K562 (cell line): Measurements from ENCODE around the gene CDC27. TPM values are rescaled to one million over a fixed set of nuclear protein-coding genes. Genes with fewer than 3 reads are reported as not detected.

Source experiments
- CBFA2T3 ChIP-seq: fragments of 450-650 bp; IDR thresholded peaks from 2 replicates; pipeline ENCODE4 v1.6.1; 2017
- CLOCK ChIP-seq: fragments of 250-450 bp; sonication (Bioruptor Pico); IDR thresholded peaks from 2 replicates; pipeline ENCODE4 v1.4.0; 2020; ENCODE audit warnings: mild to moderate bottlenecking, moderate library complexity, borderline replicate concordance
- E2F3 ChIP-seq: fragments of 250-450 bp; sonication (Bioruptor Pico); IDR thresholded peaks from 2 replicates; pipeline ENCODE4 v1.4.0; 2020; ENCODE audit warnings: mild to moderate bottlenecking
- E2F5 ChIP-seq: sonication (generic); formaldehyde crosslinking; IDR thresholded peaks from 2 replicates; pipeline ENCODE4 v1.8.0; 2022; ENCODE audit warnings: mild to moderate bottlenecking, missing genetic modification reagents
- FOS ChIP-seq: IDR thresholded peaks from 3 replicates; pipeline ENCODE4 v1.6.1; 2011; ENCODE audit not compliant: insufficient read length; ENCODE audit errors: extremely low read depth
- HDAC1 ChIP-seq, 2 experiments: fragments of 450-650 bp; IDR thresholded peaks; 2 replicates each; pipeline ENCODE4 v1.6.1; 2016 to 2017; ENCODE audit warnings: inconsistent platforms in 1 of 2, mild to moderate bottlenecking in 1 of 2, moderate library complexity in 1 of 2
- MIER1 ChIP-seq: fragments of 450-650 bp; IDR thresholded peaks from 2 replicates; pipeline ENCODE4 v1.6.1; 2016; ENCODE audit warnings: antibody characterized with exemption, mild to moderate bottlenecking, low read depth
- PHF8 ChIP-seq: fragments of 200-600 bp; sonication (generic); IDR thresholded peaks from 2 replicates; pipeline ENCODE4 v1.6.1; 2012; ENCODE audit warnings: mixed run types, mild to moderate bottlenecking, inconsistent platforms, low read length, moderate library complexity, borderline replicate concordance
- RBM39 ChIP-seq: fragments of 200-400 bp; formaldehyde crosslinking; optimal IDR thresholded peaks from 2 replicates; pipeline ENCODE3; 2018; ENCODE audit warnings: low read depth, low read length
- REST ChIP-seq, 2 experiments: fragments of 450-650 bp; formaldehyde crosslinking in 1 of 2; IDR thresholded peaks; 2 replicates each; pipeline versions ENCODE4 v1.4.0 to v1.6.1; 2014 to 2020; ENCODE audit warnings: mild to moderate bottlenecking in 2 of 2, borderline replicate concordance in 1 of 2, low read depth in 1 of 2
- RFX7 ChIP-seq: fragments of 250-450 bp; sonication (Bioruptor Pico); IDR thresholded peaks from 2 replicates; pipeline ENCODE4 v1.5.1; 2021; ENCODE audit warnings: mild to moderate bottlenecking
- SIRT6 ChIP-seq: IDR thresholded peaks from one replicate; pipeline ENCODE4 v1.6.1; 2012; ENCODE audit warnings: low read depth, mild to moderate bottlenecking, control low read depth, inconsistent platforms, low read length, moderate library complexity
- ZBED1 ChIP-seq: IDR thresholded peaks from 2 replicates; pipeline ENCODE4 v1.6.1; 2014
- ZEB2 ChIP-seq: fragments of 450-650 bp; IDR thresholded peaks from 2 replicates; pipeline ENCODE4 v1.6.1; 2016
- ZNF253 ChIP-seq: fragments of 250-450 bp; sonication (Bioruptor Pico); conservative IDR thresholded peaks from 2 replicates; pipeline ENCODE4 v1.6.1; 2021; ENCODE audit warnings: mild to moderate bottlenecking
- ZNF274 ChIP-seq: IDR thresholded peaks from 2 replicates; pipeline ENCODE4 v1.6.1; 2011; ENCODE audit warnings: low read depth, mild to moderate bottlenecking, low read length, moderate library complexity, borderline replicate concordance
- ZNF511 ChIP-seq: sonication (generic); formaldehyde crosslinking; IDR thresholded peaks from 2 replicates; pipeline ENCODE4 v1.8.0; 2022; ENCODE audit warnings: mild to moderate bottlenecking, missing genetic modification reagents
- ZNF644 ChIP-seq: fragments of 200-800 bp; sonication (Bioruptor generic); IDR thresholded peaks from 2 replicates; pipeline ENCODE4 v1.6.1; 2016; ENCODE audit warnings: low read depth, missing genetic modification characterization, missing compliant biosample characterization
- polyA plus RNA-seq, 8 experiments: library from polyadenylated mRNA; depleted of rRNA in 4 of 8; stranded (reverse) in 5 of 8; unstranded in 3 of 8; fragments of >200 nt; fragmentation: Nextera tagmentation in 2 of 8; fragmentation: Illumina TruSeq in 1 of 8; extraction: Ambion mirVana in 2 of 8; extraction: Trizol in 1 of 8; gene quantifications; 2 replicates each; pipeline versions ENCODE4 v1.2.1 to v1.2.3, GENCODE V29; 2011 to 2014; ENCODE audit warnings: inconsistent platforms in 1 of 8, missing spikeins in 1 of 8
- total RNA-seq, 7 experiments: library from RNA; depleted of rRNA in 6 of 7; stranded (reverse); fragments of >200 nt in 6 of 7; fragmentation: Illumina TruSeq in 2 of 7; extraction: Trizol in 2 of 7; gene quantifications; 2 replicates each; pipeline versions ENCODE4 v1.2.1 to v1.2.3, GENCODE V29; 2011 to 2021; ENCODE audit warnings: low replicate concordance in 1 of 7

Gene CDC27
- total and polyA plus RNA-seq, 9 of the 15 experiments (the other 6 are each of a cell fraction or from before 2014, with no cell fraction given), result 28.6 to 155 (median 94.1) TPM

GRCh38 chr17:47210105-47210504, 21.0 kb upstream of the CDC27 start (continued):
- no peak for TF ChIP-seq REST (IDR thresholded peaks at IDR 0.05; ENCODE audit: borderline replicate concordance)
- TF ChIP-seq REST (CRISPR knock-in tag; IDR thresholded peaks at IDR 0.05; ENCODE audit: low read depth), result no peak
- no peak for TF ChIP-seq CBFA2T3
- 0 out of 2 replicates have a peak, but pooled peaks have one; percentile 2 for TF ChIP-seq ZEB2
- 0 out of 4 replicates have a peak, but pooled peaks of 1 of the 2 experiments have one; percentile 29 for TF ChIP-seq HDAC1 (IDR thresholded peaks at IDR 0.05)
- no peak for TF ChIP-seq FOS
- TF ChIP-seq ZNF511, result no peak
- no peak for TF ChIP-seq ZNF644 (tag)
- no peak for TF ChIP-seq E2F5
- TF ChIP-seq ZNF274, result no peak
- no peak for TF ChIP-seq SIRT6
- TF ChIP-seq E2F3, result no peak
- TF ChIP-seq RBM39, result no peak
- TF ChIP-seq PHF8, result no peak
- TF ChIP-seq ZNF253 (CRISPR knock-in tag), result no peak
- no peak for TF ChIP-seq RFX7 (CRISPR knock-in tag)
- TF ChIP-seq ZBED1, result no peak
- no peak for TF ChIP-seq MIER1
- TF ChIP-seq CLOCK (CRISPR knock-in tag), result no peak
